Keratinocyte (primary cell): Measurements from ENCODE around the gene AANAT. TPM values are rescaled to one million over a fixed set of nuclear protein-coding genes. Genes with fewer than 3 reads are reported as not detected.

Experiments used
- DNase-seq: peaks from one replicate; pipeline ENCODE4 v3.0.0-alpha.2; 2011; ENCODE audit warnings: low read depth, missing footprints, low spot score
- FAIRE-seq: peaks from 2 replicates; lab custom pipeline; 2011; peaks lifted over from hg19 to GRCh38; lab: Jason Lieb, UNC
- H2AFZ ChIP-seq: 2 replicates; pipeline ENCODE4 v1.6.0; 2012; ENCODE audit warnings: low read length, control low read depth, inconsistent platforms; ENCODE audit not compliant: control insufficient read depth
- H3K27ac ChIP-seq: 2 replicates; pipeline ENCODE4 v1.5.1; 2011; ENCODE audit warnings: low read length; ENCODE audit not compliant: control insufficient read depth, insufficient read depth
- H3K27me3 ChIP-seq: 3 replicates; pipeline ENCODE4 v1.6.0; 2011; ENCODE audit warnings: low read length; ENCODE audit not compliant: control insufficient read depth, insufficient read depth; ENCODE audit errors: extremely low read depth
- H3K36me3 ChIP-seq, 2 experiments: 2 replicates in 1 of 2; 3 replicates in 1 of 2; pipeline ENCODE4 v1.5.1; 2011; ENCODE audit warnings: low read length in 2 of 2, mild to moderate bottlenecking in 1 of 2; ENCODE audit not compliant: control insufficient read depth in 2 of 2, insufficient read depth in 2 of 2; ENCODE audit errors: extremely low read depth in 1 of 2
- H3K4me1 ChIP-seq: 3 replicates; pipeline ENCODE4 v1.5.1; 2011; ENCODE audit warnings: low read length; ENCODE audit not compliant: control insufficient read depth, insufficient read depth; ENCODE audit errors: extremely low read depth
- H3K4me2 ChIP-seq: 3 replicates; pipeline ENCODE4 v1.6.0; 2011; ENCODE audit warnings: low read depth, low read length; ENCODE audit not compliant: control insufficient read depth, insufficient read depth; ENCODE audit errors: extremely low read depth
- H3K4me3 ChIP-seq, 3 experiments: fragments of 200-600 bp in 1 of 3; sonication (generic) in 1 of 3; 2 replicates in 2 of 3; 3 replicates in 1 of 3; pipeline ENCODE4 v1.5.1; 2011 to 2016; ENCODE audit warnings: low read length in 3 of 3, mild to moderate bottlenecking in 3 of 3, control low read depth in 2 of 3, inconsistent platforms in 1 of 3, low read depth in 1 of 3, mixed read lengths in 1 of 3, mixed run types in 1 of 3, moderate library complexity in 1 of 3; ENCODE audit not compliant: control insufficient read depth in 2 of 3, insufficient read depth in 2 of 3; ENCODE audit errors: extremely low read depth in 1 of 3
- H3K79me2 ChIP-seq: 2 replicates; pipeline ENCODE4 v1.6.0; 2012; ENCODE audit warnings: low read length; ENCODE audit not compliant: control insufficient read depth, insufficient read depth
- H3K9ac ChIP-seq: 3 replicates; pipeline ENCODE4 v1.6.0; 2011; ENCODE audit warnings: low read length; ENCODE audit not compliant: control insufficient read depth, insufficient read depth; ENCODE audit errors: extremely low read depth
- H3K9me1 ChIP-seq: 3 replicates; pipeline ENCODE4 v1.6.0; 2011; ENCODE audit warnings: low read length; ENCODE audit not compliant: control insufficient read depth, insufficient read depth; ENCODE audit errors: extremely low read depth
- H3K9me3 ChIP-seq: 2 replicates; pipeline ENCODE4 v1.5.1; 2012; ENCODE audit warnings: low read depth, low read length; ENCODE audit not compliant: control insufficient read depth
- H4K20me1 ChIP-seq: 3 replicates; pipeline ENCODE4 v1.6.0; 2011; ENCODE audit warnings: low read length; ENCODE audit not compliant: control insufficient read depth, insufficient read depth; ENCODE audit errors: extremely low read depth
- CTCF ChIP-seq, 3 experiments: IDR thresholded peaks in 1 of 3; conservative IDR thresholded peaks in 1 of 3; optimal IDR thresholded peaks in 1 of 3; 2 replicates in 2 of 3; 3 replicates in 1 of 3; pipeline versions ENCODE3 to v1.5.1; 2011; ENCODE audit warnings: low read length in 3 of 3, mild to moderate bottlenecking in 3 of 3, moderate library complexity in 2 of 3, control low read depth in 1 of 3, inconsistent platforms in 1 of 3; ENCODE audit not compliant: insufficient read depth in 2 of 3; ENCODE audit errors: extremely low read depth in 1 of 3
- EZH2 ChIP-seq: IDR thresholded peaks from one replicate; pipeline ENCODE4 v1.6.1; 2012; ENCODE audit warnings: inconsistent platforms, mild to moderate bottlenecking, low read length, moderate library complexity
- dilution Hi-C: fragments of 300-500 bp; cut with MboI; formaldehyde crosslinking; loops from one replicate; pipeline ENCODE4 v1.7.0; 2020; ENCODE audit warnings: low sequenced_read_pairs; ENCODE audit not compliant: extremely low pct_ligation_motif_present
- polyA plus RNA-seq, 5 experiments: library from polyadenylated mRNA; depleted of rRNA in 3 of 5; stranded (reverse) in 3 of 5; stranded (forward) in 1 of 5; unstranded in 1 of 5; fragments of >200 nt; gene quantifications; 1 replicate in 1 of 5; 2 replicates in 3 of 5; 3 replicates in 1 of 5; pipeline versions ENCODE4 v1.2.1 to v1.2.3, GENCODE V29; 2011 to 2012; ENCODE audit warnings: missing spikeins in 2 of 5, low read depth in 1 of 5, low replicate concordance in 1 of 5

AANAT gene
- polyA plus RNA-seq, 1 donor (not counting 4 experiments of a cell fraction or from before 2014, with no cell fraction given) = not detected

- FAIRE-seq (no peak), DNase-seq (no peak)
- Histone ChIP-seq H3K9ac (no peak overlapping the region), H3K9me1 (peaks cover 2% of the 10 kb centered on the region), H3K36me3 (peaks cover 0 to 2% of the 10 kb centered on the region in 2 experiments), H3K9me3 (no peaks in the 10 kb centered on the region), H3K4me1 (peaks cover 3% of the 10 kb centered on the region), H4K20me1 (peaks cover 9% of the 10 kb centered on the region), H3K27ac (no peak overlapping the region), H3K4me2 (no peak overlapping the region), H3K27me3 (no peaks in the 10 kb centered on the region), H2AFZ (no peak overlapping the region), H3K79me2 (peaks cover 28% of the 10 kb centered on the region), H3K4me3 (no peak overlapping the region)
- TF ChIP-seq CTCF (optimal IDR thresholded peaks at IDR 0.05 in 1 of 3, IDR thresholded peaks at IDR 0.05 in 1 of 3, conservative IDR thresholded peaks at IDR 0.05 in 1 of 3; ENCODE audit: extremely low read depth in 1 of 3, insufficient read depth in 2 of 3, low read length in 3 of 3) = no peak
- TF ChIP-seq EZH2 = no peak
- dilution Hi-C loops = no loop called here
Observed at GRCh38 chr17:76428511-76428910, 38.9 kb upstream of the AANAT start.

GRCh38 chr17:76431509-76431908 is 35.9 kb upstream of the AANAT start:
- Histone ChIP-seq H3K9me3 (no peaks in the 10 kb centered on the region), H3K27ac (no peak overlapping the region), H3K79me2 (peaks cover 47% of the 10 kb centered on the region), H3K27me3 (no peaks in the 10 kb centered on the region), H3K36me3 (peaks cover 0 to 2% of the 10 kb centered on the region in 2 experiments), H3K4me3 (no peak overlapping the region), H4K20me1 (peaks cover 9% of the 10 kb centered on the region), H3K4me2 (no peak overlapping the region), H3K9ac (no peak overlapping the region), H3K9me1 (peaks cover 2% of the 10 kb centered on the region), H3K4me1 (peaks cover 10% of the 10 kb centered on the region), H2AFZ (no peak overlapping the region)
- DNase-seq (no peak), FAIRE-seq (no peak)
- TF ChIP-seq EZH2 (no peak), CTCF (optimal IDR thresholded peaks at IDR 0.05 in 1 of 3, IDR thresholded peaks at IDR 0.05 in 1 of 3, conservative IDR thresholded peaks at IDR 0.05 in 1 of 3; ENCODE audit: extremely low read depth in 1 of 3, insufficient read depth in 2 of 3, low read length in 3 of 3) (no peak)
- dilution Hi-C loops = no loop called here
